Spinal cord (tissue), 10 donors: ENCODE results near the gene ILF3. TPM values are rescaled to one million over a fixed set of nuclear protein-coding genes. Genes with fewer than 3 reads are reported as not detected.

ENCODE experiments used
- DNase-seq, 6 donors: peaks; one replicate each; pipeline versions ENCODE4 v3.0.0 to v3.0.0-alpha.2; 2013 to 2015; ENCODE audit warnings: low spot score in 6 of 6, low read depth in 4 of 6
- H3K27ac ChIP-seq: one replicate; pipeline ENCODE4 v1.5.1; 2013; ENCODE audit warnings: low read depth, low read length, control low read depth
- H3K27me3 ChIP-seq: one replicate; pipeline ENCODE4 v1.6.1; 2013; ENCODE audit warnings: low read length; ENCODE audit not compliant: control insufficient read depth, insufficient read depth
- H3K36me3 ChIP-seq: one replicate; pipeline ENCODE4 v1.6.1; 2013; ENCODE audit warnings: low read length; ENCODE audit not compliant: control insufficient read depth, insufficient read depth
- H3K4me1 ChIP-seq: one replicate; pipeline ENCODE4 v1.6.1; 2013; ENCODE audit warnings: low read length; ENCODE audit not compliant: control insufficient read depth, insufficient read depth
- H3K4me3 ChIP-seq: one replicate; pipeline ENCODE4 v1.5.1; 2013; ENCODE audit warnings: low read depth, low read length, control low read depth
- H3K9me3 ChIP-seq: one replicate; pipeline ENCODE4 v1.6.1; 2013; ENCODE audit warnings: low read length; ENCODE audit not compliant: control insufficient read depth, insufficient read depth
- WGBS: methylation state at CpG from one replicate; pipeline ENCODE4 v1.1.5; 2013; ENCODE audit warnings: missing lambda C conversion rate; ENCODE audit not compliant: insufficient coverage; 5-methylcytosine and 5-hydroxymethylcytosine counted together
- polyA plus RNA-seq, 2 donors: library from polyadenylated mRNA; unstranded; fragments of 120-200 nt; gene quantifications; one replicate each; pipeline ENCODE4 v1.2.1, GENCODE V29; 2013; ENCODE audit not compliant: insufficient read length in 2 of 2
- small RNA-seq: library from RNA; depleted of rRNA; stranded (forward); fragments of <200 nt; gene quantifications from one replicate; pipeline ENCODE3, GENCODE V24; 2014; ENCODE audit warnings: low replicate concordance
- total RNA-seq, 2 donors: library from RNA; depleted of rRNA in 1 of 2; stranded (reverse); fragments of 120-200 nt in 1 of 2; fragments of >200 nt in 1 of 2; gene quantifications; one replicate each; pipeline versions ENCODE4 v1.2.3 to v1.2.4, GENCODE V29; 2013 to 2014
- donor health status: healthy.

ILF3 gene
- total and polyA plus RNA-seq, 4 donors, result 89.8 to 267 (median 166) TPM

- DNase-seq, result no peak
- Histone ChIP-seq H3K4me3 (no peak overlapping the region), H3K9me3 (peaks cover 2% of the 10 kb centered on the region), H3K36me3 (peaks cover 11% of the 10 kb centered on the region), H3K27ac (no peak overlapping the region), H3K4me1 (peaks cover 1% of the 10 kb centered on the region), H3K27me3 (no peaks in the 10 kb centered on the region)
- WGBS, result 78% methylated on average over 6 of the region's 9 CpGs
Observed at GRCh38 chr19:10736916-10737551, 82.9 kb downstream of the ILF3 start.

- peaks cover 2% of the 10 kb centered on the region for H3K9me3 ChIP-seq
- no peak overlapping the region for H3K4me3 ChIP-seq
- peaks cover 8% of the 10 kb centered on the region for H3K4me1 ChIP-seq
- 95% methylated on average over 9 of the region's 9 CpGs for WGBS
- H3K27me3 ChIP-seq, result no peaks in the 10 kb centered on the region
- H3K36me3 ChIP-seq, result peaks cover 11% of the 10 kb centered on the region
- no peak overlapping the region for H3K27ac ChIP-seq
- DNase-seq, result no peak
Observed at GRCh38 chr19:10737722-10738121, 83.6 kb downstream of the ILF3 start.

DNA sequence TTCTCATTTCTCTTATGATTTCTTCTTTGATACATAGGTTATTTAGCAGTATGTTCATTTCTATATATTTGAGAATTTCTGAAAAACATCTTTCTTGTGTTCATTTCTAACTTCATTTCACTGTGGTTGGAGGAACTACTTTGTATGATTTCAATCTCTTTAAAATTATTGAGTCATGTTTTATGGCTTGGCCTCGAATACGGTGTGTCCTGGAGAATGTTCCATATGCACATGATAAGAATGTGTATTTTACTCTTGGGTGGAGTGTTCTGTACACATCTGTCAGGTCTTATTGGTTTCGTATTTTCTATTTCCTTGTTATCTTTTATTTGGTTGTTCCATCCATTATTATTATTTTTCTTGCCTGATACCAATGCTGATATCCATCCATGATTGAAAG, 86.7 kb downstream of the ILF3 start:
- Histone ChIP-seq H3K4me3 (no peak overlapping the region), H3K27me3 (no peaks in the 10 kb centered on the region), H3K9me3 (peaks cover 2% of the 10 kb centered on the region), H3K27ac (no peak overlapping the region), H3K4me1 (peaks cover 19% of the 10 kb centered on the region), H3K36me3 (peaks cover 2% of the 10 kb centered on the region)
- no CpG with 5 or more reads among the region's 3 CpGs for WGBS
- DNase-seq, result no peak

Small RNA genes lying within 50 kb of the gene (small RNA-seq; reads per million reads assigned to genes)
- gene MIR638, result not detected

Other genes starting within 250 kb of the ILF3 start
- 10 to 100 TPM in 1 of 2 donors, 1 to 10 TPM in 1; 4.2 to 10.8 TPM for gene PDE4A, start 233.8 kb upstream of the ILF3 start, total RNA-seq
- 10 to 100 TPM; 25.7 to 28.4 TPM for gene PDE4A, start 233.8 kb upstream of the ILF3 start, polyA plus RNA-seq
- 10 to 100 TPM; 40.5 to 60.1 TPM for gene KEAP1, start 151.0 kb upstream of the ILF3 start, total RNA-seq
- 10 to 100 TPM; 76.7 to 93.6 TPM for gene KEAP1, start 151.0 kb upstream of the ILF3 start, polyA plus RNA-seq
- 1 to 10 TPM; 1.3 to 3.8 TPM for gene S1PR5, start 136.9 kb upstream of the ILF3 start, total RNA-seq
- 1 to 10 TPM; 1.1 to 1.6 TPM for gene S1PR5, start 136.9 kb upstream of the ILF3 start, polyA plus RNA-seq
- gene ATG4D, start 110.4 kb upstream of the ILF3 start, total RNA-seq, result 10 to 100 TPM; 10.6 to 20.5 TPM
- 10 to 100 TPM; 42.2 to 43.9 TPM for gene ATG4D, start 110.4 kb upstream of the ILF3 start, polyA plus RNA-seq
- 10 to 100 TPM in 1 of 2 donors, 1 to 10 TPM in 1; 4.4 to 13.1 TPM for gene KRI1, start 88.3 kb upstream of the ILF3 start, total RNA-seq
- gene KRI1, start 88.3 kb upstream of the ILF3 start, polyA plus RNA-seq, result 10 to 100 TPM; 16.2 to 32.5 TPM
- 10 to 100 TPM; 25.6 to 50.9 TPM for gene CDKN2D, start 85.4 kb upstream of the ILF3 start, total RNA-seq
- 100 to 1,000 TPM; 167 to 173 TPM for gene CDKN2D, start 85.4 kb upstream of the ILF3 start, polyA plus RNA-seq
- gene AP1M2, start 67.0 kb upstream of the ILF3 start, total RNA-seq, result under 1 TPM; 0.30 to 0.83 TPM
- gene AP1M2, start 67.0 kb upstream of the ILF3 start, polyA plus RNA-seq, result 1 to 10 TPM; 1.1 to 1.2 TPM
- 10 to 100 TPM; 46.8 to 60.4 TPM for gene SLC44A2, start 28.8 kb upstream of the ILF3 start, total RNA-seq
- gene SLC44A2, start 28.8 kb upstream of the ILF3 start, polyA plus RNA-seq, result 100 to 1,000 TPM; 116 to 146 TPM
- 10 to 100 TPM; 25.9 to 47.6 TPM for gene QTRT1, start 47.1 kb downstream of the ILF3 start, total RNA-seq
- 100 to 1,000 TPM in 1 of 2 donors, 10 to 100 TPM in 1; 79.6 to 110 TPM for gene QTRT1, start 47.1 kb downstream of the ILF3 start, polyA plus RNA-seq
- 10 to 100 TPM; 59.2 to 77.9 TPM for gene DNM2, start 63.7 kb downstream of the ILF3 start, total RNA-seq
- gene DNM2, start 63.7 kb downstream of the ILF3 start, polyA plus RNA-seq, result 100 to 1,000 TPM in 1 of 2 donors, 10 to 100 TPM in 1; 92.2 to 111 TPM
- 10 to 100 TPM; 19.4 to 52.9 TPM for gene TMED1, start 181.9 kb downstream of the ILF3 start, total RNA-seq
- 10 to 100 TPM; 36.0 to 36.6 TPM for gene TMED1, start 181.9 kb downstream of the ILF3 start, polyA plus RNA-seq
- 1 to 10 TPM; 2.4 to 2.9 TPM for gene C19orf38, start 194.1 kb downstream of the ILF3 start, total RNA-seq
- gene C19orf38, start 194.1 kb downstream of the ILF3 start, polyA plus RNA-seq, result 1 to 10 TPM; 1.3 to 2.0 TPM
- gene CARM1, start 217.2 kb downstream of the ILF3 start, total RNA-seq, result 10 to 100 TPM; 17.4 to 20.3 TPM
- 10 to 100 TPM; 65.3 to 72.1 TPM for gene CARM1, start 217.2 kb downstream of the ILF3 start, polyA plus RNA-seq